Testis (tissue), 3 donors: ENCODE data around the gene SFRP5. TPM values are rescaled to one million over a fixed set of nuclear protein-coding genes. Genes with fewer than 3 reads are reported as not detected.

Experiments used
- DNase-seq: peaks from one replicate; pipeline ENCODE4 v3.0.0-alpha.2; 2019
- H3K27ac ChIP-seq, 2 donors: fragments of 200-600 bp; sonication (generic); one replicate each; pipeline ENCODE4 v1.5.1; 2019
- H3K27me3 ChIP-seq: fragments of 200-600 bp; sonication (generic); one replicate; pipeline ENCODE4 v1.5.1; 2019
- H3K36me3 ChIP-seq: fragments of 200-600 bp; sonication (generic); one replicate; pipeline ENCODE4 v1.5.1; 2017; ENCODE audit warnings: low read depth; ENCODE audit errors: missing control alignments
- H3K4me1 ChIP-seq: fragments of 200-600 bp; sonication (generic); one replicate; pipeline ENCODE4 v1.5.1; 2019
- H3K4me3 ChIP-seq, 2 donors: fragments of 200-600 bp; sonication (generic); one replicate each; pipeline ENCODE4 v1.5.1; 2017 to 2019
- H3K9me3 ChIP-seq: fragments of 200-600 bp; sonication (generic); one replicate; pipeline ENCODE4 v1.5.1; 2017
- POLR2A ChIP-seq: fragments of 450-650 bp; IDR thresholded peaks from one replicate; pipeline ENCODE4 v1.6.1; 2017; ENCODE audit warnings: antibody characterized with exemption, mild to moderate bottlenecking, moderate library complexity
- WGBS, 2 donors: methylation state at CpG; one replicate each; pipeline ENCODE4 v1.1.5; 2018; 5-methylcytosine and 5-hydroxymethylcytosine counted together
- intact Hi-C: fragments of 100-400 bp; cut with DNase I; formaldehyde crosslinking; loops from one replicate; pipeline ENCODE4 v1.15.1; 2023; ENCODE audit warnings: low total_unique reads
- polyA plus RNA-seq: library from polyadenylated mRNA; stranded (reverse); fragments of 350-450 nt; fragmentation: Illumina TruSeq; extraction: RNeasy Lipid Tissue Mini Kit (QIAGEN cat#74804); gene quantifications from one replicate; pipeline ENCODE4 v1.2.3, GENCODE V29; 2014; ENCODE audit warnings: low read depth, low replicate concordance; ENCODE audit not compliant: insufficient read depth
- total RNA-seq, 2 donors: library from RNA; depleted of rRNA; stranded (reverse); fragments of >200 nt; gene quantifications; one replicate each; pipeline ENCODE4 v1.2.3, GENCODE V29; 2016
- TF ChIP-seq, protein P1 (sequence below), 3 experiments: fragments of 450-650 bp in 2 of 3; fragments of 200-600 bp in 1 of 3; sonication (generic) in 1 of 3; IDR thresholded peaks; one replicate each; pipeline ENCODE4 v1.5.1; 2016 to 2019; ENCODE audit warnings: antibody characterized with exemption in 3 of 3, mild to moderate bottlenecking in 2 of 3, moderate library complexity in 1 of 3

SFRP5 gene
- total and polyA plus RNA-seq, 3 donors from 2014 or later: 0.99 to 2.0 (median 1.2) TPM

- no peaks in the 10 kb centered on the region for H3K4me1 ChIP-seq
- no peaks in the 10 kb centered on the region for H3K9me3 ChIP-seq
- WGBS, 2 donors: 90 to 95% methylated on average over 9 to 11 of the region's 11 CpGs
- intact Hi-C loops: no loop called here
- TF ChIP-seq, protein P1, sequence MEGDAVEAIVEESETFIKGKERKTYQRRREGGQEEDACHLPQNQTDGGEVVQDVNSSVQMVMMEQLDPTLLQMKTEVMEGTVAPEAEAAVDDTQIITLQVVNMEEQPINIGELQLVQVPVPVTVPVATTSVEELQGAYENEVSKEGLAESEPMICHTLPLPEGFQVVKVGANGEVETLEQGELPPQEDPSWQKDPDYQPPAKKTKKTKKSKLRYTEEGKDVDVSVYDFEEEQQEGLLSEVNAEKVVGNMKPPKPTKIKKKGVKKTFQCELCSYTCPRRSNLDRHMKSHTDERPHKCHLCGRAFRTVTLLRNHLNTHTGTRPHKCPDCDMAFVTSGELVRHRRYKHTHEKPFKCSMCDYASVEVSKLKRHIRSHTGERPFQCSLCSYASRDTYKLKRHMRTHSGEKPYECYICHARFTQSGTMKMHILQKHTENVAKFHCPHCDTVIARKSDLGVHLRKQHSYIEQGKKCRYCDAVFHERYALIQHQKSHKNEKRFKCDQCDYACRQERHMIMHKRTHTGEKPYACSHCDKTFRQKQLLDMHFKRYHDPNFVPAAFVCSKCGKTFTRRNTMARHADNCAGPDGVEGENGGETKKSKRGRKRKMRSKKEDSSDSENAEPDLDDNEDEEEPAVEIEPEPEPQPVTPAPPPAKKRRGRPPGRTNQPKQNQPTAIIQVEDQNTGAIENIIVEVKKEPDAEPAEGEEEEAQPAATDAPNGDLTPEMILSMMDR (IDR thresholded peaks at IDR 0.05): no peak
- no peak for TF ChIP-seq POLR2A
- H3K27ac ChIP-seq: no peak overlapping the region
- no peaks in the 10 kb centered on the region for H3K36me3 ChIP-seq
- H3K27me3 ChIP-seq: no peaks in the 10 kb centered on the region
- no peak for DNase-seq
- H3K4me3 ChIP-seq: no peak overlapping the region
These were observed 11.1 kb downstream of the SFRP5 start for GRCh38 chr10:97760461-97761257.

DNA sequence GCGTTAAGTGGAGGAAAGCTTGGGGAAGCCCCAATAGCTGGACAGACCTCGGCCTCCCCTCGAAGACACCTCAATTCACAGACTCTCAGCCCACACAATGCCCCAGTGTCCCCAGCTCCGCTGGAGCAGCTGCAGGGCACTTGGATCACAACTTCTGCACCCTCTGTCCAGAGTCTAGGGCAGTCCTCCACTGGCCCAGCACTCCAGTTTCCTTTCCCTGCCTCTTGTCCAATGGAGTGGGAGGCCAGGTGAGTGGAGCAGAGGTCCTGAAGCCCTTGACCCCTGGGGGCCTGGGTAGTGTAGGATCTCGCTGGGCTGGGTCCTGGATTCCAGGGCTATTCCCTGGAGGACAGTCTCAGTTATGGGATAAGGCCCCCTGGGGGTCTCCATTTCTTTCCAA, 11.9 kb downstream of the SFRP5 start:
- intact Hi-C loops: no loop called here
- Histone ChIP-seq H3K27me3 (no peaks in the 10 kb centered on the region), H3K27ac (no peak overlapping the region), H3K4me1 (no peaks in the 10 kb centered on the region), H3K4me3 (no peak overlapping the region), H3K9me3 (no peaks in the 10 kb centered on the region), H3K36me3 (no peaks in the 10 kb centered on the region)
- TF ChIP-seq POLR2A: no peak
- TF ChIP-seq, protein P1 (IDR thresholded peaks at IDR 0.05): no peak
- DNase-seq: no peak
- WGBS, 2 donors: 67 to 85% methylated on average over 5 of the region's 5 CpGs

GRCh38 chr10:97759158-97759887, 12.5 kb downstream of the SFRP5 start:
- Histone ChIP-seq H3K4me3 (no peak overlapping the region), H3K36me3 (no peaks in the 10 kb centered on the region), H3K27ac (no peak overlapping the region), H3K9me3 (no peaks in the 10 kb centered on the region), H3K27me3 (no peaks in the 10 kb centered on the region), H3K4me1 (no peaks in the 10 kb centered on the region)
- TF ChIP-seq, protein P1 (IDR thresholded peaks at IDR 0.05): peak; percentile 62 to 78 (median 67)
- TF ChIP-seq POLR2A: no peak
- WGBS, 2 donors: 48 to 51% methylated on average over 3 to 5 of the region's 5 CpGs
- DNase-seq: peak; percentile 77
- intact Hi-C loops: no loop called here

DNA sequence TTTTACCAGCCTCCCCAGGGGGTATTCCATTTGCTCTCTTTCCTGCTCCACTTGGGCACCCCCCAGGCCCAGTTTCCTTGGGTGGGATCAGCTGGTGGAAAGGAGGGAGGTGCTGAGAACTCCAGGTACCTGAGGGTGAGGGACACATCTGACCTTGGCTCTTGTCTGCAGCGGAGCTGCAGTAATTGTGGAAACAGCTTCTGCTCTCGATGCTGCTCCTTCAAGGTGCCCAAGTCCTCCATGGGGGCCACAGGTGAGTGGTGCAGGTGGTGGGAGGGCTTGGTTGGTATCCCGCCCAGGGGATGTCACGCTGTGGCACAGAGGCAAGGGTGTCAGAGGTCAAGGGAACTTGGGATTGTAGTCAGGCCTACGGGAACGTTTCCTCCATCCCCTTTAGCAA, 14.3 kb downstream of the SFRP5 start:
- intact Hi-C loops: no loop called here
- 71 to 73% methylated on average over 4 to 6 of the region's 6 CpGs for WGBS, 2 donors
- no peak for DNase-seq
- no peak overlapping the region for H3K4me3 ChIP-seq
- H3K9me3 ChIP-seq: no peaks in the 10 kb centered on the region
- H3K27ac ChIP-seq: no peak overlapping the region
- TF ChIP-seq POLR2A: no peak
- TF ChIP-seq, protein P1 (IDR thresholded peaks at IDR 0.05): no peak
- no peaks in the 10 kb centered on the region for H3K36me3 ChIP-seq
- no peaks in the 10 kb centered on the region for H3K27me3 ChIP-seq
- H3K4me1 ChIP-seq: no peaks in the 10 kb centered on the region
